BJ (cell line): ENCODE measurements around the gene CALHM1. TPM values are rescaled to one million over a fixed set of nuclear protein-coding genes. Genes with fewer than 3 reads are reported as not detected.

ENCODE experiments used
- CTCF ChIA-PET: fragments of 350-600 bp; formaldehyde crosslinking; extraction: SDS; loops from one replicate; lab custom pipeline; 2021; ENCODE audit warnings: antibody characterized with exemption, inconsistent platforms; lab: Yijun Ruan, JAX
- POLR2A ChIA-PET: fragments of 300-600 bp; sonication (Branson Sonifier 250); formaldehyde crosslinking; extraction: SDS; loops from one replicate; lab custom pipeline; 2021; ENCODE audit warnings: antibody characterized with exemption; lab: Charles Lee
- DNase-seq: peaks from one replicate; pipeline ENCODE4 v3.0.0-alpha.2; 2011; ENCODE audit warnings: low read depth
- H3K27me3 ChIP-seq: 2 replicates; pipeline ENCODE4 v1.6.0; 2011; ENCODE audit warnings: low read length; ENCODE audit not compliant: control insufficient read depth, insufficient read depth
- H3K36me3 ChIP-seq: 2 replicates; pipeline ENCODE4 v1.5.1; 2011; ENCODE audit warnings: low read length; ENCODE audit not compliant: control insufficient read depth, insufficient read depth
- H3K4me3 ChIP-seq: 2 replicates; pipeline ENCODE4 v1.5.1; 2011; ENCODE audit warnings: low read depth, mild to moderate bottlenecking, control low read depth, low read length
- polyA plus RNA-seq: library from polyadenylated mRNA; depleted of rRNA; stranded (reverse); fragments of >200 nt; gene quantifications from 2 replicates; pipeline ENCODE4 v1.2.3, GENCODE V29; 2011
- TF ChIP-seq, protein P1 (sequence below): IDR thresholded peaks from 2 replicates; pipeline ENCODE4 v1.5.1; 2011; ENCODE audit warnings: low read depth, mild to moderate bottlenecking, control low read depth, inconsistent platforms, low read length, moderate library complexity; ENCODE audit not compliant: insufficient read depth

CALHM1 gene
- polyA plus RNA-seq, 1 experiment = not detected

- DNase-seq = no peak
- Histone ChIP-seq H3K4me3 (no peak overlapping the region), H3K27me3 (no peaks in the 10 kb centered on the region), H3K36me3 (peaks cover 59% of the 10 kb centered on the region)
- CTCF ChIA-PET = interaction anchor here (1.1 kb wide), 1 partner anchor 40 kb away, joined by 3 read pairs; no protein-coding TSS in a partner anchor
- TF ChIP-seq, protein P1, sequence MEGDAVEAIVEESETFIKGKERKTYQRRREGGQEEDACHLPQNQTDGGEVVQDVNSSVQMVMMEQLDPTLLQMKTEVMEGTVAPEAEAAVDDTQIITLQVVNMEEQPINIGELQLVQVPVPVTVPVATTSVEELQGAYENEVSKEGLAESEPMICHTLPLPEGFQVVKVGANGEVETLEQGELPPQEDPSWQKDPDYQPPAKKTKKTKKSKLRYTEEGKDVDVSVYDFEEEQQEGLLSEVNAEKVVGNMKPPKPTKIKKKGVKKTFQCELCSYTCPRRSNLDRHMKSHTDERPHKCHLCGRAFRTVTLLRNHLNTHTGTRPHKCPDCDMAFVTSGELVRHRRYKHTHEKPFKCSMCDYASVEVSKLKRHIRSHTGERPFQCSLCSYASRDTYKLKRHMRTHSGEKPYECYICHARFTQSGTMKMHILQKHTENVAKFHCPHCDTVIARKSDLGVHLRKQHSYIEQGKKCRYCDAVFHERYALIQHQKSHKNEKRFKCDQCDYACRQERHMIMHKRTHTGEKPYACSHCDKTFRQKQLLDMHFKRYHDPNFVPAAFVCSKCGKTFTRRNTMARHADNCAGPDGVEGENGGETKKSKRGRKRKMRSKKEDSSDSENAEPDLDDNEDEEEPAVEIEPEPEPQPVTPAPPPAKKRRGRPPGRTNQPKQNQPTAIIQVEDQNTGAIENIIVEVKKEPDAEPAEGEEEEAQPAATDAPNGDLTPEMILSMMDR = no peak
- POLR2A ChIA-PET = interaction anchor here (0.6 kb wide), 1 partner anchor 63 kb away, joined by 4 read pairs; no protein-coding TSS in a partner anchor
Measured at GRCh38 chr10:103445767-103446567, 12.7 kb downstream of the CALHM1 start.

DNA sequence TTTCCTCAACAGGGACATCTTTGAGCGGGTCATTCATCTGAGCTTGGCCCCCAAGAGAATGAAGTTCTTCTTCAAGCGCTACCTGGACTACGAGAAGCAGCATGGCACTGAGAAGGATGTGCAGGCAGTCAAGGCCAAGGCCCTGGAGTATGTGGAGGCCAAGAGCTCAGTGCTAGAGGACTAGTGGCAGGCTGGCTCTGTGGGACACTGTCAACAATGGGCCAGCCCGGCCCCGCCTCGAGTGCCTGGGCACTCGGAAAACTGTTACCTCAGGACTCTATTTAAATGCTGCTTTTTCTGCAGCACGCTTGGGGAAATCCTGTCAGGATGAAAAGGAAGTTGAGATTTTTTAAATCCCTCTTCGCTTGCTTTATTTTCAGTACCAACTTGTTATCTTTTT, 13.3 kb downstream of the CALHM1 start:
- no peak for DNase-seq
- ChIA-PET POLR2A (no interaction called here), CTCF (no interaction called here)
- Histone ChIP-seq H3K27me3 (no peaks in the 10 kb centered on the region), H3K4me3 (no peak overlapping the region), H3K36me3 (peaks cover 62% of the 10 kb centered on the region)
- TF ChIP-seq, protein P1 = no peak

GRCh38 chr10:103444478-103444877, 14.2 kb downstream of the CALHM1 start:
- CTCF ChIA-PET = interaction anchor here (0.7 kb wide), 1 partner anchor 44 kb away, joined by 3 read pairs; no protein-coding TSS in a partner anchor
- no peak for DNase-seq
- Histone ChIP-seq H3K27me3 (no peaks in the 10 kb centered on the region), H3K36me3 (peaks cover 58% of the 10 kb centered on the region), H3K4me3 (no peak overlapping the region)
- TF ChIP-seq, protein P1 = no peak
- POLR2A ChIA-PET = no interaction called here

DNA sequence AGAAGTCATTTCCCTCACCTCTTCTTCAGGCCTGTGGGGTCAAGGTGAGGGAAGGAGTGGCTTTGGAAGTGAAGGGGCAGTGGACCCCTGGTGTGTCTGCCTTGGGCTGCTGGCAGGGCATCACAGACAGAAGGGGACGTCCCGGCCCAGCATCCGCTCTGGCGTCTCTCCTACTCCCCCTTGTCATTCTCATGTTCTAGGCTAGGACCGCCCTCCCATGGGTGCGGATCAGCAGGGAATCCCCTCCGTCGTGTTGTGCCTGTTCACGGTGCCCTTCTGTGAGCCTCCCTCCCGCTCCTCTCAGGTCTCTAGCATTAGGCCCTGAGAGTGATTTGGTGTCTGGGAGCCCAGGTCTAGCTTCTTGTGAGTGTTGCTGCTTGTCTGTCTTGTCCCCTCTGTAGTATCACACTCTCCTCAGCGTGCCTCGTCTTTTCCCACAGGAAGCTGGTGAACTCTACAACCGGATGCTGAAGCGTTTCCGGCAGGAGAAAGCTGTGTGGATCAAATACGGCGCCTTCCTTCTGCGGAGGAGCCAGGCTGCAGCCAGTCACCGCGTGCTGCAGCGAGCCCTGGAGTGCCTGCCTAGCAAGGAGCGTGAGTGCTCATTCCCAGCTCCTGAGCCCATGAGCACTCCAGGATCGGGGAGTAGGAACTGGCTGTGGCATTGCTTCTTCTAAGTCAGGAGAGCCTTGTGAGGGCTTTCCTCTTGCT, 15.1 kb downstream of the CALHM1 start:
- Histone ChIP-seq H3K27me3 (no peaks in the 10 kb centered on the region), H3K36me3 (peaks cover 58% of the 10 kb centered on the region), H3K4me3 (no peak overlapping the region)
- TF ChIP-seq, protein P1 = no peak
- ChIA-PET CTCF (no interaction called here), POLR2A (no interaction called here)
- no peak for DNase-seq

GRCh38 chr10:103442031-103442461, 16.7 kb downstream of the CALHM1 start:
- peaks cover 54% of the 10 kb centered on the region for H3K36me3 ChIP-seq
- DNase-seq = no peak
- ChIA-PET CTCF (interaction anchor here (0.7 to 0.8 kb wide), 2 partner anchors 25 to 151 kb away, joined by 3 read pairs; no protein-coding TSS in a partner anchor), POLR2A (no interaction called here)
- H3K27me3 ChIP-seq = no peaks in the 10 kb centered on the region
- H3K4me3 ChIP-seq = no peak overlapping the region
- TF ChIP-seq, protein P1 = no peak
